OCI-LY3 (cell line): ENCODE results near the gene SURF2.

Experiments used
- CTCF ChIP-seq: fragments of 200-600, 300-600 bp; sonication (generic); IDR thresholded peaks from 2 replicates; pipeline ENCODE4 v1.5.1; 2014; ENCODE audit warnings: antibody characterized with exemption, low read length, low read depth
- EZH2phosphoT487 ChIP-seq: fragments of 200-600 bp; shearing (Covaris generic); IDR thresholded peaks from 2 replicates; pipeline ENCODE4 v1.6.1; 2018; ENCODE audit warnings: antibody characterized with exemption, mixed run types, low read depth

- no peak for TF ChIP-seq EZH2phosphoT487
- TF ChIP-seq CTCF: no peak
Measured at GRCh38 chr9:133389562-133389961, 33.2 kb downstream of the SURF2 start.
